Stimulated activated CD4-positive, alpha-beta T cell treated with anti-CD3 and anti-CD28 coated beads, Interleukin-2, amount 100 ng/mL, for 48 hours (primary cell): ENCODE data around the gene PLCXD1.
"Not testable (repeated sequence)": the region's sequence is repeated elsewhere in the genome, so short reads cannot be mapped to it uniquely, and the experiment has no call there.

Source experiments
- DNase-seq, 2 donors: peaks; one replicate each; pipeline ENCODE4 v3.0.0-alpha.2; 2020

The PLCXD1 gene

DNA sequence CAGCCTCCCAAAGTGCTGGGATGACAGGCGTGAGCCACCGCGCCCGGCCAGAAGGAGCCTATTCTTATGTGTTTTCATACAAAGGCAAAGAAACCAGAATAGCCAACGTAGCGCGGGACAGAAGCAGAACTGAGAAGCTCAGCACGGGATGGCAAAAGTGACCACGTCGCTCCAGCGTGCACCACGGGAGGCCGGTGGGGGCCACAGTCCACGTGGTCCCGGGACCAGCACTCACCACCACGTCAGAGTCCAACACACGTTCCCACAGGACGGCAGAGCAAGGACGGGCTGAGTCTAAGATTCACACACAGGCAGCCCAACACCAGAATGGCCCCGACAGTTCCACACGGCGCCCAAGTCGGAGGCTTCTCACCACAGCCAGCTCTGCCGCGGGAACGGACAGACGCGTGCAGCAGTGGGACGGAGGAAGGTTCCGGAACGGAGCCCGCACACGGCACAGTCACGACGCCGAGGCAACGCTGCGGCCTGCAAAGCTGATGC lies 56.2 kb downstream of the PLCXD1 start:
- no peak for DNase-seq

DNA sequence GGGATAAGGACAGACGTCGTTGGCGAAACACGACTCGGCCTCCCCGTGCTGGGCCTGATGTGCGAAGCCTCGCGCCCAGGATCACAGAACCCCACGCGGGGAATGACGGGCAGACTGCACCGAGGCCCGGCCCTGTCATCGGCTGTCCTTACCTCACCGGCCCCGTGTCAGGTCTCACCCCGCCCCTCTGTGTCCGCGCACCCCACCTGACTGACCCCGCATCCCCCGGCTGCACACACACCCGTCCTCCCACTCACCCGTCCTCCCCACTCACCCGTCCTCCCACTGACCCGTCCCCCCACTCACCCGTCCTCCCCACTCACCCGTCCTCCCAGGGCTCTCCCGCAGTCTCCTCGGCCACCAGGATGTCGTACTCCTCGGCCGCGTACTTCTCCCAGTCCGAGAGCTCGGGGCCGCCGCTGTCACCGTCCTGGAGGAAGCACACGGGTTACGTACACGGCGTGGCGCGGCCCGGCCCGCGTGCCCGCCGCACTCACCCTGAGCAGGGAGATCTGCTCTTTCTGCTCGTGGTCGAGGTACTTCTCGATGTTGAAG lies 57.2 kb downstream of the PLCXD1 start:
- no peak for DNase-seq

GRCh38 chrX:338836-339400 lies 57.7 kb downstream of the PLCXD1 start:
- DNase-seq, result no peak

DNA sequence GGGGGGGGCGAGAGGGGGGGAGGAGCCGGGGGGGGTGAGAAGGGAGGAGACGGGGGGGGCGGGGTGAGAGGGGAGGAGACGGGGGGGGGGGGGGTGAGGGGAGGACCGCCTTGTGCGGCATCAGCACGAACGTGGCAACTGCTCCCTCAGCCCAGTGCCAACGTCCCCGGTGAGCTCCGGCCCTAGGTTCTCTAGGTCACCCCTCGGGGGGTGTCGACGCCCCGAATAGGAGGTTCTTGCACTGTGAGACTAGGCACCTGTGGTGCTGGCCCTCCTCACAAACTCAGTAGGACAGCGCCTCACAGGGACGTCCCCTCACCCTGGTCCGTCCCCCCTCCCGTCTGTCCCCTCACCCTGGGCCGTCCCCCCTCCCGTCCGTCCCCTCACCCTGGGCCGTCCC lies 58.9 kb downstream of the PLCXD1 start:
- DNase-seq, result no peak

- DNase-seq, result no peak
Measured at GRCh38 chrX:340641-341423, 59.7 kb downstream of the PLCXD1 start.

- DNase-seq, result no peak
Measured at GRCh38 chrX:341541-342101, 60.4 kb downstream of the PLCXD1 start.

DNA sequence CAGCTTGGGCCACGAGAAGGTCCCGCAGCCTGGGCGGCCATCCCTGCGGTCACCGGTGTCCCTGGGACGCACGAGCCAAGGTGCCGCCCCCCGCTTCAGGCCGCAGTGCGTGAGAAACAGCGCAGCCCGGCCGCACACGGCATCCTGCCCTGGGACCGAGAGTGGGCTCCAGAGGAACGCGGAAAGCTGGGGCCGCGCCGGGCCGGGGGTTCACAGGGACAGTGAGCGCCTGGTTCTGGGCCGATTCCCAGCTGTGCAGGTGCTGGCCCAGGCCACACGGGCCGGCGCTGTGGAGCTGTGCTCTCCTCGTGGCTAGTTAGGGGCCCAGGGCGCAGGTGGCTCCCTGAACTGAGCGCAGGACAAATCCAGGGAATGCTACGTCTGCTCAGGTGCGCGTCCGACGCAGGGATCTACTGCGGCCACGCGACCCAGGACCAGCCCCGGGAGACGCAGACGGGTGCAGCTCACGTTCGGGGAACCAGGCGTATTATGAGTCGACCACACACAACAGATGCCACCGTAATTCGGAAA lies 63.3 kb downstream of the PLCXD1 start:
- DNase-seq, result no peak

DNA sequence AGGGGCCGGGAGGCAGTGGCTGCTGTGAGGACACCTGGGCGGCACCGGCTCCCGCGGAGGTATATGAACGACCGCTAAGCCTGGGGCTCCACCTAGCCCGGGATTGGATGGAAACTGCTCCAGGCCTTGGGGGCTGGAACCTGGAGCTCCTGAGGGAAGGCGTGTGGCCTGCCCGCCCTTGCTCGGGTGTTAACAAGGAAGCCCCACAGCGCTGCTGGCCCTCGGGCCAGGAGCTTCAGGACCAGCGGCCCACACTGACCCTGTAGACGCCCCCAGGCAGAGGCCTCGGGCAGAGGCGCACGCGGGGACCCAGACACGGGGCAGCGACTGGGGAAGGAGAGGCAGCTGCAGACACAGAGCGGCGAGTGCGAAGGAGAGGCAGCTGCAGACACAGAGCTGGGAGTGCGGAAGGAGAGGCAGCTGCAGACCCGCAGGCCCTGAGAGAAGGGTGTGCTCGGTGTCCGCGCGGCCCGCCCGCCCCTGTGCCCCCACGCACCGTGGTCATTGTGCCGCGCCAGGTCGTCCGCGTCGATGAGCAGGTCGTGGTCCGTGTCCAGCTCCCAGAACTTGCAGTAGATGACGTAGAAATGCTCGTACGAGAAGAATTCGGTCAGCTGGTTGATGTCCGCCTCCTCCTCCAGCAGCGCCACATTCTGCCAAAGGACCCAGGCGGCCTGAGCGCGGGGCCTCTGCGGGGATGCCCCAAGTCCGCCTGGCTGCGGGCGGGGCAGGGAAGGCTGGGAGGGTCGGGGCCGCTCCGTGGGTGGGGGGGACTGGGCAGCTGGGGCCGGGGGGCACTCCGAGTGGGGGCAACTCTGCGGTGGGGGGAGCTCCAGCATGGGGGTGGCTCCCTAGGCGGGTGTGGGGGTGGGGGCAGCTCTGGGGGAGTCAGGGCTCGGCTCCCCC lies 64.1 kb downstream of the PLCXD1 start:
- DNase-seq, result no peak

DNA sequence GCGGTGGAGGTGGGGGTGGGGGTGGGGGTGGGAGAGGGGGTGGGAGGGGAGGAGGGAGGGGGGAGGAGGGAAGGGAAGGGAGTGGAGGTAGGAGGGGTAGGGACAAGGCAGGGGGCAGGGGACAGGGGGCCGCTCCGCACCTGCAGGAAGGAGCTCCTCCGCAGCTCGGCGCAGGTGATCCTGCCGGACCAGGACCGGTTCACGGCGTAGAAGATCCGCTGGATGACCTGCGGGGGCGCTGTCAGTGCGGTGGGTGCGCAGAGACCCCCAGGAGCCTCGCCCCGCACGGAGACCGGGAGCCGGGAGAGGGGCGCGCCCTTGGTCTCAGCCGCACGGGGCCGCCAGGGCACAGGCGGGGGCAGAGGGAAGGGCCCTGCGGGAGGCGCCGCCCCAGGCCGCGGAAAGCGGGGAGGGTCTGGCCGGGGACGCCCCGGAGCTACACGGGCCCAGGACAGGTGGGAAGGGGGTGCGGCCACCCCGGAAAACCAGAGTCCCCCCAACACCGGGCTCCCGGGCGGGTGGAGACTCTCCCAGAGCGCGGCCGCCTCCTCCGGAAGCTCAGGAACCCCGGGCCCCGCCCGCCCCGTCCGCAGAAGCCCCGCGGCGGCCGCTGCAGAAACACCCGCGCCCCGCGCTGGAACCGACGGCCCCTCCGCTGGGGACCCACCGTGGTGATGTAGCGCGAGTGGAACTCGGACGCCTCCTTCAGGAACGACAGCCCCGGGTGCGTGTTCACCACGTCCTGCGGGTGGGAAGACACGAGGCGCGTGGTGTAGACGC lies 65.0 kb downstream of the PLCXD1 start:
- DNase-seq, result no peak

- DNase-seq, result no peak
Measured at GRCh38 chrX:347351-348117, 66.4 kb downstream of the PLCXD1 start.

DNA sequence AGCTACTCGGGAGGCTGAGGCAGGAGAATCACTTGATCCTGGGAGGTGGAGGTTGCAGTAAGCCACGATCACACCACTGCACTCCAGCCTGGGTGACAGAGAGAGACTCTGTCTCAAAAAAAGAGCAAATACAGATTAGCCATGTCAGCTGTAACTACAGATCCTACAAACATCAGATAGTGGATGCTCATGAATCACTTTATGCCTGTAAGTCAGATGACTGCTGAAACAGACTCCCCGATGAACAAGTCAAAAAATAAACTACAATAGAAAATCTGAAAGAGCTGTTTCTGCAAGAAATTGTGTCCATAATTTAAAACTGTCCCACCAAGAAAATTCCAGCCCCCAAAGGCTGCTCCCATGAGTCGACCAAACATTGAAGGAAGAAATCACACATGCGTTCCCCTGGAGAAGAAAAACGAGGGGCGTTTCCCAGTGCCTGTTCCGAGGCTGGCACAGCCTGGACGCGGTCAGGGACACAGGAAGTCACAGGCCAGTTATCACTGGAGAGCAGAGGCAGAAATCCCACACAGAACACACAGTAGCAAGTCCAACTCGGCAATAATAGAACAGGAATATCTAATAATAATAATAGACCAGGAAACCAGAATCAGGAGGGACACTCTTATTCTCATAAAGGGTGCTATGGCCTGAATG lies 67.4 kb downstream of the PLCXD1 start:
- no peak for DNase-seq

DNA sequence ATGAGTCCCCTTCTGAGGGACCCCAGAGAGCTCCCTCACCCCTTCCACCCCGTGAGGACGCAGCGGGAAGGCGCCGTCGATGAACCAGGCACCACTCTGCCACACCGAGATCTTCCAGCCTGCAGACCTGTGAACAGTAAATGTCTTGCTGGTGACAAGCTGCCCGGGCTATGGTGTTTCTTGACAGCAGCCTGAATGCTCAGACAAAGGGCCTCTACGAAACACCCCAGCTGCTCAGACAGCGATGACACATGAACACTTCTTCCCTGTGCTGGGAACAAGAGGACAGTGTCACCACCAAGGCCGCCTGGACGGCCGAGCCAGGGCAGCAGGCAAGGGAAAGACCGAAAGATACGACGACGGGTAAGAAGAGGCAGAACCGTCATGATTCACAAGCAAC lies 68.0 kb downstream of the PLCXD1 start:
- no peak for DNase-seq

GRCh38 chrX:349702-350101 lies 68.5 kb downstream of the PLCXD1 start:
- DNase-seq, result no peak

- DNase-seq, result no peak
Measured at GRCh38 chrX:350148-350533, 69.0 kb downstream of the PLCXD1 start.

- DNase-seq, result no peak
Measured at GRCh38 chrX:350534-351323, 69.5 kb downstream of the PLCXD1 start.

GRCh38 chrX:351324-351641 lies 70.1 kb downstream of the PLCXD1 start:
- DNase-seq, result not testable (repeated sequence)

GRCh38 chrX:351736-352135 lies 70.6 kb downstream of the PLCXD1 start:
- no peak for DNase-seq

- no peak for DNase-seq
Measured at GRCh38 chrX:352181-352580, 71.0 kb downstream of the PLCXD1 start.

DNA sequence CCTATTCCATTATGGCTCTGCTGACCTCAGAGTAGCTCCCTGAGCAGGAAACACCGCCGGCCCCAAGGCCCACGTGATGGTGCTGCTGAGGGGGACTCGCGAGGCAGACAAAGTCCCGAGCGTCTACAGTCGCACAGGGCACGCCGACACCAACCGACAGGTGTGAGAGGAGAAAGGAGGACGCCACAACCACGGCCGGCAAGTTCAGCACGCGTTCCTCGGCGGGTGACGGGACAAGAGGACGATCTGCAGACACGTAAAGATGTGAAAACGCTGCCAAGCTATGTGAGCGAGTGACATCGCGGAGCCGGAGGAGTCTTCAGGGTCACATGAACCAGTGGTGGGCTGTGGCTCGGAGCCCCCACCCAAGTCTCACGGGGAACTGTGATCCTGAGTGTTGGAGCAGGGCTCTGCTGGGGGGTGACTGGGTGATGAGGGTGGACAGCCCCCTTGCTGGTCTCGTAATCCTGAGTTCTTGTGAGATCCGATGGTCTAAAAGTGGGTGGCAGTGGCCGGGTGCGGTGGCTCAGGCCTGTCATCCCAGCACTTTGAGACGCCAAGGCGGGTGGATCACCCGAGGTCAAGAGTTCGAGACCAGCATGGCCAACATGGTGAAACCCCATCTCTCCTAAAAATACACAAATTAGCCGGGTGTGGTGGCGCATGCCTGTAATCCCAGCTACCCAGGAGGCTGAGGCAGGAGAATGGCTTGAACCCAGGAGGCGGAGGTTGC lies 71.6 kb downstream of the PLCXD1 start:
- DNase-seq, result no peak
